GM19372 (cell line): ENCODE data around the gene GRIN3B.
A peak's percentile ranks its signal among the peaks of the same experiment; 100 is the strongest.

Experiments used
- ATAC-seq: cut with Tn5 transposase; IDR thresholded peaks from one replicate; pipeline ENCODE4 v1.9.1; 2021; ENCODE audit warnings: mild to moderate bottlenecking, low read depth, moderate library complexity; ENCODE audit not compliant: unreplicated experiment

The GRIN3B gene

DNA sequence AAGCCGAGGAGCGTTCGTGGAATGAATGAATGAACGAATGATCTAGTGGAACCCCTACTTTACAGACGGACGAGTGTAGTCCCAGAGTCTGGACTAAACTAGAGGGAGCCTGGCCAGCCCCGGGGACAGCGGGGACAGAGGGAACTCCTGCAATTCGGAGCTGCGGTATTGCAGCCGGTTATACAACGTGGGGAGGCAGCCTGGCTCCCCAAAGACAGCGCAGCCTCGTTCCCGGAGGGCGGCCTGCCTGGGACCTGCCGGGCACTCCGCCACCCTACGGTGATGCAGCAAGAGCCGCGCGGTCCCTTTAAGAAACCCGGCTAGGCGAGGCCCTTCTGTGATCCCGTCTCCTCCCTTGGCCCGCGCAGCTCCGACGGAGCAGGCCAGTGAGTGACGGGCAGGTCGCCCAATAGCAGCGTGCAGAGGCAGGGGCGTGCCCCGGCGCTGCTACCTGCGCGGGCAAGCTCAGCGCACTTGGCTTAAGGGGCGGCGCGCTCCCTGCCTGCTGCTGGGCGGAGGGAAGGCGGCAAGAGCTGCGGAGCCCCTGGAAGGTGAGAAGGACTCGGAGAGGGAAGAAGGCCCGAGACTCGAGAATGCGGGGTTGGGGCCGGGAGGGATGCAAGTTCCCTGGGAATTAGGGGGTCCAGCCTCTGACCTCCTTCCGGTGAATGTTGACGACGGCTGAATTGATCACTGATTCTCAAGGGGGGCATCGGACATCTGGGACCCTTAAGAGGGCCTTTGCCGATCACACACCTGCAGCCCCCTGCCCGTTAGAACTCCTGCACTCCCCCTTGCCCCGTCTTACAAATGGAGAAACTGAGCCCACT, 39.6 kb downstream of the GRIN3B start, which contains the start of gene ABCA7:
Gene ABCA7 (plus strand): TSS at position 462 of the 830 bp plus-strand sequence. CDS start 1,255 bp downstream, outside the sequence.
- ATAC-seq: peak; percentile 67

DNA sequence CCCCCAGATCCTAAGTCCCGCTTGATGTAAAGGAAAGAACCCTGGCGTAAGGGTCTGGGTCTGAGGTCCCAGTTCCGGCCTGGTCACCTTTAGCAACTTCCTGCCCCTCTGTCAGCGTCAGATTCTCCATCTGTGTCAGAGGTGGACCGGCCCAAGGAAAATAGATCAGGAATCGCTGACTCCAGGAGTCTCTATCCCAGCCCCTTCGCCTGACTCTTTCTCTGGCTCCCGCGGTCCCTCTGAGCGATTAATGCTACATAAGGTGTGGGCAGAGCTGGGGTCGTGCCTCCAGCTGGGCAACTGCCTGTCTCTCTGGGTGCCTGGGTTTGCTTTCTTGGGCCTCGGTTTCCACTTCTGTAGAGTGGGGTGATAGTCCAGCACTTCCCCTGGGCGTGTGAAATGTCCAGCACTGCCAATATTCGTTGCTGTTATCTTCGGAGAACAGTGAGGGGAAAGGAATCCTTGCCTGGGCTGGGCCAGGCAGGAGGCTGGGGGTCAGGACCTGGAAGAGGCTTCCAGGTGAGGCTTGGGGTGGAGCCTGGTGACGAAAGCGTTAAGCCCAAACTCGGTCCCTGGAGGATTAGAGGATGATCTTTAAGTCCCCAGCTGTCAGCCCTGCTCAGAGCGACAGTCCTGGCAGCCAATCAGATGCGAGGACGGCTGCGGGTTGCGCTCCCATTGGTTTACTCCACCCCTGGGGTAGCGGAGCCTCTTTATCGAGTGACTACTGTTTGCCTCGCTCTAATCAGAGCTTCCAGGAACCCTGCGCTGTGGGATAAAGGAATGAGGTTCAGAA, 40.5 kb downstream of the GRIN3B start:
- ATAC-seq: peak; percentile 40

DNA sequence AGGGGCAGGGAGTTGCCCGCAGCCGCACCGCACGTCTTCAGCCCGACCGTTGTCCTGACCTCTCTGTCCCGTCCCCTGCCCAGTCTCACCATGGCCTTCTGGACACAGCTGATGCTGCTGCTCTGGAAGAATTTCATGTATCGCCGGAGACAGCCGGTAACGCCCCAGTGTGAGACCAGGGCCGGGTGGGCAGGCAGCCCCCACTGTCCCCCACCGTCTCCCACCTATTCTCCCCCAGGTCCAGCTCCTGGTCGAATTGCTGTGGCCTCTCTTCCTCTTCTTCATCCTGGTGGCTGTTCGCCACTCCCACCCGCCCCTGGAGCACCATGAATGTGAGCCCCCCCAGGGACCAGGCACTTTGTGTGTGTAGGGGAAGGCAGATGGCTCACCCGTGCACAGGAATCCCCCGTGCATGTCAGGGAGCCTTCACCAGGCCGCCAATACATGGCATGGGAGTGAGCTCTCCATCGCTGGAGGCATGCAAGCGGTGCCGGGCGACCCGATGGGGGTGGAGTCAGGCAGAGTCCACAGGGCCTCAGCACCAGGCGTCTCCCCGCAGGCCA, 41.1 kb downstream of the GRIN3B start:
- no peak for ATAC-seq

DNA sequence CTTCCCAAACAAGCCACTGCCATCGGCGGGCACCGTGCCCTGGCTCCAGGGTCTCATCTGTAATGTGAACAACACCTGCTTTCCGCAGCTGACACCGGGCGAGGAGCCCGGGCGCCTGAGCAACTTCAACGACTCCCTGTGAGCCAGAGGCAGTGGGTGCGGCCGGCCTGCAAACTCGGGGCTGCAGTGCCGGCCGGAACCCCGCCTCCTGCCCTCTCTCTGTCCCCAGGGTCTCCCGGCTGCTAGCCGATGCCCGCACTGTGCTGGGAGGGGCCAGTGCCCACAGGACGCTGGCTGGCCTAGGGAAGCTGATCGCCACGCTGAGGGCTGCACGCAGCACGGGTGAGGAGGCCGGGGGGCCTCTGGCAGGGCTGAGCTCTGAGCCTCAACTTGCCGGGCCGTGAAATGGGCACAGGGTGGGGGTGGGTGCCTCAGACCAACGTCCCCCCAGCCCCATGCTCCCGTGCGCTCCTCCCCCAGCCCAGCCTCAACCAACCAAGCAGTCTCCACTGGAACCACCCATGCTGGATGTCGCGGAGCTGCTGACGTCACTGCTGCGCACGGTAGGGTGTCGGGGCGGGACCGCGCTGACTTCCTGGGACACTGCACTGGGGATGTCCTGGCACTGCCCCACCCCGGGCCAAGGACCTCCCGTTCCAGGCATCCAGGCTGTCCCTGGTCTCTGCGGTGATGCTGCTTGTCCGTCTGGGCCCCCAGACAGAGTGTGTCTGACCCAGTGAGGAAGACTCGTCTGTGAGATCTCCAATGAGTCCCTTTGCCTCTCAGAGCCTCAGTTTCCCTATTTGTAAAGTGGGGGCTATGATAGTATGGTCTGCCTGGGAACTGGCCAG, 41.8 kb downstream of the GRIN3B start:
- no peak for ATAC-seq

DNA sequence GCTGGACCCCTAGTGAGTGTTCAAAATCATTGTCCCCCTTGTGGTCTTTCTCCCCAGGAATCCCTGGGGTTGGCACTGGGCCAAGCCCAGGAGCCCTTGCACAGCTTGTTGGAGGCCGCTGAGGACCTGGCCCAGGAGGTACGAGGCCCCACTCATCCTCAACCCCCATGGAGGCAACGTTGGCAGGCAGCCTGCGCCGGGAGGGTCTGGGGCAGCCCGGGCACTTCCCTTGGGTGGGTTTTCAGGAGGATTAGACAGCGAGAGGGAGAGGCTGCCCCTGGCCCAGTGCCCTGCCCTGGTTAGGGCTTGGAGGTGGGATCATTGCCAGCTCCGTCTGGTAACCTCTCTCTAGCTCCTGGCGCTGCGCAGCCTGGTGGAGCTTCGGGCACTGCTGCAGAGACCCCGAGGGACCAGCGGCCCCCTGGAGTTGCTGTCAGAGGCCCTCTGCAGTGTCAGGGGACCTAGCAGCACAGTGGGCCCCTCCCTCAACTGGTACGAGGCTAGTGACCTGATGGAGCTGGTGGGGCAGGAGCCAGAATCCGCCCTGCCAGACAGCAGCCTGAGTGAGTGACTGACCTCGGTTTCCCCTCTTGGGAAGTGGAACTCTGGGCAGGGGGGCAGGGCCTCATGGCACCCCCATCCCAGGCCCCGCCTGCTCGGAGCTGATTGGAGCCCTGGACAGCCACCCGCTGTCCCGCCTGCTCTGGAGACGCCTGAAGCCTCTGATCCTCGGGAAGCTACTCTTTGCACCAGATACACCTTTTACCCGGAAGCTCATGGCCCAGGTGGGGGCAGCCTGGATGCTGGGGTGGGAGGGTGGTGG, 42.7 kb downstream of the GRIN3B start:
- no peak for ATAC-seq

DNA sequence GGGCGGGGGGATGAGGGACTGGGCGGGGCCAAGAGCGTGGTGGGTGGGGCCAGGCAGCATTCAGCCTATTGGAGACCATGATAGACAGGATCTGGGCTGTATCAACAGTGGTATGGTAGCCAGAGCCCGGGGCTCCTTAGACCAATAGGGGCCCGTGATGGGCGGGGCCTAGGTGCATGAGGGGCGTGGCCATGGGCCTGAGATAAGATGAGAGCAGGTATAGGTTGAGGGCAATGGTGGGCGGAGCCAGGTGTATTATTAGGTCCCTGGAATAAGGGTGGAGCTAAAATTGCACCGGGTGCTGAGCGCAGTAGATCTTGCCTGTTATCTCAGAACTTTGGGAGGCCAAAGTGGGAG, 45.0 kb downstream of the GRIN3B start:
- no peak for ATAC-seq

DNA sequence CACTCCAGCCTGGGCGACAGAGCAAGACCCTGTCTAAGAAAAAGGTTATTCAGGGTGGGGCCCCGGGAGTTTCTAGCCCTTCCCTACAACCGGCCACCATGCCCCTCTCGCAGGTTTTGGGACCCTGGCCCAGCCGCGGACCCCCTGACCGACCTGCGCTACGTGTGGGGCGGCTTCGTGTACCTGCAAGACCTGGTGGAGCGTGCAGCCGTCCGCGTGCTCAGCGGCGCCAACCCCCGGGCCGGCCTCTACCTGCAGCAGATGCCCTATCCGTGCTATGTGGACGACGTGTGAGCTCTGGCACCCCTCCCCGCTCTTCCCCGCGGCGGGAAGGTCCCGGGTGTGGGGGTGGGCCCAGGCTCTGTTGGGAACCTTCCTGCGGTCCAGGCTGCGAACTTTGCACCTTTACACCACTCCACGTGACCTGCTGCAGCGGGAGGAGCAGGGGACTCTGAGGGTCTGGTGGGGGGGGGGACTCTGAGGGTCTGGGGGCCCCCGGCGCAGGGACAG, 46.0 kb downstream of the GRIN3B start:
- ATAC-seq: no peak

DNA sequence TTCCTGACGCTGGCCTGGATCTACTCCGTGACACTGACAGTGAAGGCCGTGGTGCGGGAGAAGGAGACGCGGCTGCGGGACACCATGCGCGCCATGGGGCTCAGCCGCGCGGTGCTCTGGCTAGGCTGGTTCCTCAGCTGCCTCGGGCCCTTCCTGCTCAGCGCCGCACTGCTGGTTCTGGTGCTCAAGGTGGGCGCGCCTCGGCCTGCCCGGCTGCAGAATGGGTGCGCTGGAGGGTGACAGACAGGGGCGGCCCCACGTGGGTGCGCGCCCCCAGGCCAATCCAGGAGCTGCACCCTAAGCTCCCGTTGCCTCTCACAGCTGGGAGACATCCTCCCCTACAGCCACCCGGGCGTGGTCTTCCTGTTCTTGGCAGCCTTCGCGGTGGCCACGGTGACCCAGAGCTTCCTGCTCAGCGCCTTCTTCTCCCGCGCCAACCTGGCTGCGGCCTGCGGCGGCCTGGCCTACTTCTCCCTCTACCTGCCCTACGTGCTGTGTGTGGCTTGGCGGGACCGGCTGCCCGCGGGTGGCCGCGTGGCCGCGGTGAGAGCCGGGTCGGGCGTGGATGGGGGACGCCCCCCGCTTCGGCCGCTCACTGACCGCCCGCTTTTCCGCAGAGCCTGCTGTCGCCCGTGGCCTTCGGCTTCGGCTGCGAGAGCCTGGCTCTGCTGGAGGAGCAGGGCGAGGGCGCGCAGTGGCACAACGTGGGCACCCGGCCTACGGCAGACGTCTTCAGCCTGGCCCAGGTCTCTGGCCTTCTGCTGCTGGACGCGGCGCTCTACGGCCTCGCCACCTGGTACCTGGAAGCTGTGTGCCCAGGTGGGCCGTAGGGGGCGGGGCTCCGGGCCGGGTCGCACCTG, 46.8 kb downstream of the GRIN3B start:
- no peak for ATAC-seq

DNA sequence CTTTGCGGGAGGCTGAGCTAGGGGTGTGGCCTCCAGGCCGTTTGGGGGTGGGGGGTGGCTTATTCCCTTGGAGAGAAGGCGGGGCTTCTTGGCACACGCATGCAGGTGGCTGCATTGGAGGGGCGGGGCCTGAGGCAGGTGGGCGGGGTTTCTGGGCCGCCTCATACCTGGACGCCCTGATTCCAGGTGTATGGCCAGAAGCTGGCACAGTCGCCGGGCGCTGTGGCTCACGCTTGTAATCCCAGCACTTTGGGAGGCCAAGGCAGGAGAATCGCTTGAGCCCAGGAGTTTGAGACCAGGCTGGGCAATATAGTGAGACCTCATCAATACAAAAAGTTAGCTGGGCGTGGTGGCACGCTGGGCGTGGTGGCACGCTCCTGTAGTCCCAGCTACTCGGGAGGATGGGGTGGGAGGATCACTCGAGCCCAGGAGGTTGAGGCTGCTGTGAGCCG, 47.5 kb downstream of the GRIN3B start:
- ATAC-seq: no peak

DNA sequence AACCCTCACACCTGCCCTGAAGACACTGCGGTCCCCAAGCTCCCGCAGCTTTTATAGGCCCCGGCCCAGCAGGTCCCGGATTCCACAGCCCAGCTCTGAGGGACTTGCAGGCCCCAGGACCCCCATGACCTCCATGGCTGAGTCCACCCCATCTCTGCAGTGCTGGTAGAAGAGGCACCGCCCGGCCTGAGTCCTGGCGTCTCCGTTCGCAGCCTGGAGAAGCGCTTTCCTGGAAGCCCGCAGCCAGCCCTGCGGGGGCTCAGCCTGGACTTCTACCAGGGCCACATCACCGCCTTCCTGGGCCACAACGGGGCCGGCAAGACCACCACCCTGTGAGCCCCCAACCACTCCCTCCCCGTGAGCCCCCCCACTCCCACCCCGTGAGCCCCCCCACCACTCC, 48.9 kb downstream of the GRIN3B start:
- no peak for ATAC-seq

DNA sequence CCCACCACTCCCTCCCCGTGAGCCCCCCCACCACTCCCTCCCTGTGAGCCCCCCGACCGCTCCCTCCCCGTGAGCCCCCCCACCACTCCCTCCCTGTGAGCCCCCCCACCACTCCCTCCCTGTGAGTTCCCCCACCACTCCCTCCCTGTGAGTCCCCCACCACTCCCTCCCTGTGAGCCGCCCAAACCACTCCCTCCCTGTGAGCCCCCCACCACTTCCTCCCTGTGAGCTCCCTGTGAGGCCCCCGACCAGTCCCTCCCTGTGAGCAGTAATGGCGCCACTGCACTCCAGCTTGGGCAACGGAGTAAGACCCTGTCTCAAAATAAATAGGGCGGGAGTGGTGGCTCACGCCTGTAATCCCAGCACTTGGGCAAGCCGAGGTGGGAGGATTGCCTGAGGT, 49.6 kb downstream of the GRIN3B start:
- ATAC-seq: no peak

DNA sequence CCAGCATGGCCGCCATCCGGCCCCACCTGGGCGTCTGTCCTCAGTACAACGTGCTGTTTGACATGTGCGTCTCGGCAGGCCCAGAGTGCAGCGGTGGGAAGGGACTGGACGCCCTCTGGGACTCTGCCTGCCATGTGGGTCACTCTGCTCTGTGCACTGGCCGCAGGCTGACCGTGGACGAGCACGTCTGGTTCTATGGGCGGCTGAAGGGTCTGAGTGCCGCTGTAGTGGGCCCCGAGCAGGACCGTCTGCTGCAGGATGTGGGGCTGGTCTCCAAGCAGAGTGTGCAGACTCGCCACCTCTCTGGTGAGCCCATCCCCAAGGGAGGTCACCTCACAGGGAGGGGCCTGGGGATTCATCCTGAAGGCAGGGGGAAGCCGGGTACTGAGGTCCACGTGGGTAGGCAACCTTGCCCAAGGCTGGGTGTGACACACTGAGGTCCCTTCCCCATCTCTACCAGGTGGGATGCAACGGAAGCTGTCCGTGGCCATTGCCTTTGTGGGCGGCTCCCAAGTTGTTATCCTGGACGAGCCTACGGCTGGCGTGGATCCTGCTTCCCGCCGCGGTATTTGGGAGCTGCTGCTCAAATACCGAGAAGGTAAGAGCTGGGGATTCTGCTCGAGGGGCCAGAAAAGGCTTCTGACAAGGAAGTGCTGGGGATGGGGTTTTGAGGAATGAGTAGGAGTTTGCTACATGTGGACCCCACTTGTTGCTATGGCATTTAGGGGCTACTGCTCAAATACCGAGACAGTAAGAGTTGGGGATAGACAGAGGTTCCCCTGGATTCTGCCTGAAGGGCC, 51.0 kb downstream of the GRIN3B start:
- no peak for ATAC-seq

DNA sequence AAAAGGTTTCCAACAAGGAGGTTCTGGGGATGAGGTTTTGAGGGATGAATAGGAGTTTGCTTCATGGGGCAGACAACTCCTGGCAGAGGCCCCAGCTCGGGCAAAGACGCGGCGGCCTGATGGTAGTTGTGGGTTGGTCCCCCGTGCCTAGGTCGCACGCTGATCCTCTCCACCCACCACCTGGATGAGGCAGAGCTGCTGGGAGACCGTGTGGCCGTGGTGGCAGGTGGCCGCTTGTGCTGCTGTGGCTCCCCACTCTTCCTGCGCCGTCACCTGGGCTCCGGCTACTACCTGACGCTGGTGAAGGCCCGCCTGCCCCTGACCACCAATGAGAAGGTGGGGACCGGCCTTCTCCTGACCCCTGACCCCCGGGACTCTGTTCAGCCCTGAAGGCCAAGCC, 51.6 kb downstream of the GRIN3B start:
- no peak for ATAC-seq

DNA sequence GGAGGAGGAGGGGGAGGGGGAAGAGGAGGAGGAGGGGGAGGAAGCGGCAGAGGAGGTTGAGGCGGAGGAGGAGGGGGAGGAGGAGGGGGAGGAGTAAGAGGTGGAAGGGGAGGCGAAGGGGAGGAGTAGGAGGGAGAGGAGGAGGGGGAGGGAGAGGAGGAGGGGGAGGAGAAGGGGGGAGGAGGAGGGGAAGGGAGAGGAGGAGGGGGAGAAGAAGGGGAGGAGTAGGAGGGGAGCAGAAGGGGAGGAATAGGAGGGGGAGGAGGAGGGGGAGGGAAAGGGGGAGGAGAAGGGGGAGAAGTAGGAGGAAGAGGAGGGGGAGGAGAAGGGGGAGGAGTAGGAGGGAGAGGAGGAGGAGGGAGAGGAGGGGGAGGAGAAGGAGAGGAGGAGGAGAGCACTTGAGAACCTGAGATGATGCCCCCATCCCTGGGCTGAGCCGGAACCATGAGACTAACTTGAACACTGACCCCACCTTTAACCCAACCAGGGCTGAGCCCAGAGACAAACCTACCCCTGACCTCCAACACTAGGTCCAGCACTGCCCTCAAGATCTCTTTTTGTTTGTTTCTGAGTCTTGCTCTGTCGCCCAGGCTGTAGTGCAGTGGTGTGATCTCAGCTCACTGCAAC, 52.2 kb downstream of the GRIN3B start:
- no peak for ATAC-seq

DNA sequence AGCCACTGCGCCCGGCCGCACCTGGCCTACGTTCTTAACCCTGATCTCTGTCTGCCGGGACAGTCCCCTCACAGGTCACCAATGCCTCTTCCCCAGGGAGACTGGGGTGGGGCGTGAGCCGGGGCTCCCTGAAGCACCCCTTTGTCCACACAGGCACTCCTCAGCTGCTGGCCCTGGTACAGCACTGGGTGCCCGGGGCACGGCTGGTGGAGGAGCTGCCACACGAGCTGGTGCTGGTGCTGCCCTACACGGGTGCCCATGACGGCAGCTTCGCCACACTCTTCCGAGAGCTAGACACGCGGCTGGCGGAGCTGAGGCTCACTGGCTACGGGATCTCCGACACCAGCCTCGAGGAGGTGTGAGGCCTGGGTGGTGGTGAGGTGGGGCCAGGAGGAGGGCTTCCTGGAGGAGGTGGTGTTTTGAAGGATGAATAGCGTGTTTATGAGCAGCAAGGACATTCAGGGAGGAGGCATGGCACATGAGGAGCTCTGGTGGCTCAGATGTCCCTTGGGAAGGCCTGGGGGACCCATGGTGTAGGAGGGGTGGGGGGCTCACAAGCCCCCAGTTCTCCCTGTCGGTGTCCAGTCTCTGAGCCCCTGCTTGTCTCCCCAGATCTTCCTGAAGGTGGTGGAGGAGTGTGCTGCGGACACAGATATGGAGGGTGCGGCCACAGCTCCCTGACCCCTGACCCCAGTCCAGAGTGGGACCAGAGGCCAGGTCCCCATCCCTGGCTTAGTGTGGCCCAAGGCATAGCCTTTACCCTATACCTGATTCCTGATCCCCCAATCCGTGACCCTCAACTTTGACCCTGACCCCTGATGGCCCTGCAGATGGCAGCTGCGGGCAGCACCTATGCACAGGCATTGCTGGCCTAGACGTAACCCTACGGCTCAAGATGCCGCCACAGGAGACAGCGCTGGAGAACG, 53.2 kb downstream of the GRIN3B start:
- ATAC-seq: no peak
